AG09319 (cell line): ENCODE measurements around the gene RAET1G.
"Not testable (repeated sequence)": the region's sequence is repeated elsewhere in the genome, so short reads cannot be mapped to it uniquely, and the experiment has no call there.

Source experiments
- DNase-seq: peaks from one replicate; pipeline ENCODE4 v3.0.0-alpha.2; 2010; ENCODE audit warnings: low read depth; ENCODE audit errors: extremely low read depth
- CTCF ChIP-seq: IDR thresholded peaks from 2 replicates; pipeline ENCODE4 v1.5.1; 2011; ENCODE audit warnings: low read depth, mild to moderate bottlenecking, inconsistent platforms, low read length, moderate library complexity

Gene RAET1G

GRCh38 chr6:149935668-149936067 is 12.7 kb upstream of the RAET1G start:
- TF ChIP-seq CTCF, result no peak
- DNase-seq, result no peak

DNA sequence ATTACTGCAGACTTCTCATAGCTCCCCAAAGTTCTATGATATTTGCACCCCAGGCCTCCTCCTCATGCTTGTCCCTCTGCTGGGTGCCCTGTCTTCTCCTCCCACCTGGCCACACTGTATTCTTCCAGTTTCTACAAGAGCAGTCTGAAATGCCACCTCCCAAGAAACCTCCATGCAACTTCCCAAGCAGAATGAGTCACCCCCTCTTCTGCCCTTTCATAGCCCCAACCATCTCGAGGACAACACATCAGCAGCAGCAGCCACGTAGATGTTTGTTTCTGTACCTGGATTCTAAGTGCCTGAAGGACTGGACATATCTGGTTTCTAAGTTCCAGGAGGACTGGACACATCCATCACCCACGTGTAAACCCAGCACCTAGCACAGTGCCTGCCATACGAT is 12.3 kb upstream of the RAET1G start:
- DNase-seq, result no peak
- no peak for TF ChIP-seq CTCF

DNA sequence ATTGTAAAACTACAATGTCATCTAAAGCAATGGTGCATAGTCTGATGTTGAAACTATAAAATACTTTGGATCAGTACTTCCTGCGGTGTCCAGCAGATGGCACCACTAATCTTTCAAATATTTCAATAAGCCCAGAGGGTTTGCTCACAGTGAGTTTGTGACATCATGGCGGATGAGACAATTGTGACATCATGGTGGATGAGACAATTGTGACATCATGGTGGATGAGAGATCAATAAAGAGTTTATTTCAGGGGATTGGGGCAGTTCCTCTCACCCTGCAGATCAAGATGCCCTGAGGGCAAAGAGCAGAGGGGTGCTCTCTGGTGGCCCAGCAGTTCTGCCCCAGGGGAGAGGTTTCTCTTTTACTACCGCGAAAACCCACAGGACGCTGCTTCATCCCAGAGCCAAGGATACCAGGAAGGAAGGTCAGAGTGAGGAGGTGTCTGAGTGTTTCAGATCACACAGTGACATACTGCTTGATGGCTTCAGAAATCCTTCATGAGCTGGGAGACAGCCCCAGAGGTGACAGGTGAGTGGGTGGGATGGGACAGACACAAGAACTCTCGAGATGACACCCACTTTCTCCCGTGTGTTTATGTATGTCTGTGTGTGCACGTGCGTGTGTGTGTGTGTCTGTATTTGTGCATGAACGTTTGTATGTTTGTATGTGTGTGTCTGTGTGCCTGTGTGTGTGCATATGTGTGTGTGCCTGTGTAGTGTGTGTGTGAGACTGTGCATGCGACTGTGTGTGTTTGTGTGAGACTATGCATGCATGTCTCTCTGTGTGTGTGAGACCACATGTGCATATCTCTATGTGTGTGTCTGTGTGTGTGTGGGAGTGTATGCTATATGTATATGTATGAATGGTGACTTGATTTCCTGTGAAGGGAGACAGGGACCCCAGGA is 11.6 kb upstream of the RAET1G start:
- peak; percentile 63 for TF ChIP-seq CTCF
- DNase-seq, result peak; percentile 14

- TF ChIP-seq CTCF, result no peak
- no peak for DNase-seq
These were observed 10.5 kb upstream of the RAET1G start for GRCh38 chr6:149933461-149933860.

DNA sequence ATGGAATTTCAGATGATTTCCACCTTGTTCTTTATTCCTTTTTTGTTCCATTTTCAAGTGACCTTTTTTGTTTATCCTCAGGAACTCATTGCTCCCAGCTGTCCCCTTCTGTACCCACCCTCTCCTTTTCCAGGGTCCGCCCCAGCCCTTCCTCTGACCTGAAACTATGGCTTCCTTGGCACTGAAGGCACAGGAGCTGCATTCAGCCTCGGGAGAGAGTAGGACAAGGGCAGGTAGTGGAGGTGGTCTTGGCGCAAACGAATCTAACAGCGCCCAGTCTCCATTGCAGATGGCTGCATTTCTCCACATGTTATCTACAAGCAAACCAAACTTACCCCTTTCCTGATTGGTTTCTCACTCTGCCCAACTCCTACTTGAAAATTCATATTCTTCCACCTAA is 10.1 kb upstream of the RAET1G start:
- no peak for TF ChIP-seq CTCF
- no peak for DNase-seq

DNA sequence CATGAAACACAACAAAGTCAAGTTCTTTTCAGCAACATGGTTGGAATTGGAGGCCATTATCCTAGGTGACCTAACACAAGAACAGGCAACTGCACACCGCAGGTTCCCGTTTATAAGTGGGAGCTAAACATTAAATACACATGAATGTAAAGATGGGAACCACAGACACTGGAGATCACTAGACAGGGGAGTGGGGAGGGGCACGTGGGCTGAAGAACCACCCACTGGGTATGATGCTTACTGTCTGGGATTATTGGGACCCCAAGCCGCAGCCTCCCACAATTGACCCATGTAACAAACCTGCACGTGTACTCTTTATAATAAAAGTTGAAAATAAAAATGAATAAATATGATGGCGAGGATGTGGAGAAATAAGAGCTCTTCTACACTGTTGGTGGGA is 8.6 kb upstream of the RAET1G start:
- no peak for TF ChIP-seq CTCF
- no peak for DNase-seq

DNA sequence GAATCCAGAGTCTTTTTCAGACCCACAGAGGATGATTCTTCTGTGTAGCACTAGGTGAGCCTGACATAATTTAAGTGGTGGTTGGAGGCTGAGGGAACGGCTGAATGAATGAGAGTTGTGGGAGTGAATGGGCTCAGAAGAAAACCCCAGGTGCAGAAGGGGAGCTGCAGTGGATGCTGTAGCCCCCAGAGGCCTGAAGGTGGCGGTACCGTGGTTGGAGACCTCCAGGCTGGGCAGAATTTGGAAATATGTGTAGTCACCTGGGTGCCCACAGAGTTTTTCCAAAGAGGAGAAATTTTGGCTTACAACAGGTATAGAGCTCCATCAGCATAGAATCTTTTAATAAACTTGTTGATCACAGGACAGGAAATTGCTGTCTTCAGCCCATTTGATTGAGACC is 6.5 kb upstream of the RAET1G start:
- DNase-seq, result no peak
- peak; percentile 38 for TF ChIP-seq CTCF

DNA sequence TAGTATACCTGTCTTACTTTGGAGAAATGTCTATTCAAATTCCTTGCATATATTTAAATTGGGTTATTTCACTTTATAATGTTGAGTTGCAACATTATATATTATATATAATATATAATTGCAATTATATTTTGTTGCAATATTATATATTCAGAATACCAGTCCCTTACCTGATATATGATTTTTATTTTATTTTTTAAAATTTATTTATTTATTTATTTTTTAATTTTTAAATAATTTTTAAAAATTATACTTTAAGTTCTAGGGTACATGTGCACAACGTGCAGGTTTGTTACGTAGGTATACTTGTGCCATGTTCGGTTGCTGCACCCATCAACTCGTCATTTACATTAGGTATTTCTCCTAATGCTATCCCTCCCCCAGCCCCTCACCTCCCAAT is 4.1 kb upstream of the RAET1G start:
- DNase-seq, result not testable (repeated sequence)
